ENCODE results near the gene TIAM2.
A peak's percentile ranks its signal among the peaks of the same experiment; 100 is the strongest.

TIAM2 gene

DNA sequence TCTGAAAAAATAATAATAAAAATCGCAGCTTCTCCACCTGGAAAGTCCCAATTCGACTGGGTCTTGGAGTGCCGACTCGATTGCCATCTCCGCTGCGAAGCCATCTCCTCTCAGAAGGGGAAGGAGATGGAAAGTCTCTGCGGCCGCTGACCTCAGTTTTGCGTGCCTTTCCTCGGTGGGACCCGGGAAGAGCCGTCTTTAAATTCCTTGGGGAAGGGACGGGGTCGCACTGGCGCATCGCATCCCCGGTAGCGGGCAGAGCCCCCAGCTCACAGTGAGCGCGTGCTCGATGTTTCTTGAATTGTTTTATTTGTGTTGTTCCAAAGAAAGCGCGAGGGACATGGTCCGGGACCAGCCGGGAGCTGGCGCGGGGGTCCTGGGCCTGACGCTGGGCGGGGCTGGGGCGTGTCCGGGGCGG is 270 bp upstream of the TIAM2 start:
- TF ChIP-seq, protein P1, sequence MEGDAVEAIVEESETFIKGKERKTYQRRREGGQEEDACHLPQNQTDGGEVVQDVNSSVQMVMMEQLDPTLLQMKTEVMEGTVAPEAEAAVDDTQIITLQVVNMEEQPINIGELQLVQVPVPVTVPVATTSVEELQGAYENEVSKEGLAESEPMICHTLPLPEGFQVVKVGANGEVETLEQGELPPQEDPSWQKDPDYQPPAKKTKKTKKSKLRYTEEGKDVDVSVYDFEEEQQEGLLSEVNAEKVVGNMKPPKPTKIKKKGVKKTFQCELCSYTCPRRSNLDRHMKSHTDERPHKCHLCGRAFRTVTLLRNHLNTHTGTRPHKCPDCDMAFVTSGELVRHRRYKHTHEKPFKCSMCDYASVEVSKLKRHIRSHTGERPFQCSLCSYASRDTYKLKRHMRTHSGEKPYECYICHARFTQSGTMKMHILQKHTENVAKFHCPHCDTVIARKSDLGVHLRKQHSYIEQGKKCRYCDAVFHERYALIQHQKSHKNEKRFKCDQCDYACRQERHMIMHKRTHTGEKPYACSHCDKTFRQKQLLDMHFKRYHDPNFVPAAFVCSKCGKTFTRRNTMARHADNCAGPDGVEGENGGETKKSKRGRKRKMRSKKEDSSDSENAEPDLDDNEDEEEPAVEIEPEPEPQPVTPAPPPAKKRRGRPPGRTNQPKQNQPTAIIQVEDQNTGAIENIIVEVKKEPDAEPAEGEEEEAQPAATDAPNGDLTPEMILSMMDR (IDR thresholded peaks at IDR 0.05; ENCODE audit: unreplicated experiment in 3 of 3) = no peak
- peaks cover 17% of the 10 kb centered on the region for H3K4me1 Mint-ChIP-seq
- H3K27me3 Mint-ChIP-seq (ENCODE audit: low read depth) = peaks cover 19% of the 10 kb centered on the region
- H3K9me3 Mint-ChIP-seq = no peaks in the 10 kb centered on the region
- no peak overlapping the region for H3K27ac Mint-ChIP-seq
- H3K36me3 Mint-ChIP-seq (ENCODE audit: low read depth) = no peaks in the 10 kb centered on the region
- peak overlapping the region; percentile 82 to 87 (median 84) for H3K4me3 Mint-ChIP-seq

DNA sequence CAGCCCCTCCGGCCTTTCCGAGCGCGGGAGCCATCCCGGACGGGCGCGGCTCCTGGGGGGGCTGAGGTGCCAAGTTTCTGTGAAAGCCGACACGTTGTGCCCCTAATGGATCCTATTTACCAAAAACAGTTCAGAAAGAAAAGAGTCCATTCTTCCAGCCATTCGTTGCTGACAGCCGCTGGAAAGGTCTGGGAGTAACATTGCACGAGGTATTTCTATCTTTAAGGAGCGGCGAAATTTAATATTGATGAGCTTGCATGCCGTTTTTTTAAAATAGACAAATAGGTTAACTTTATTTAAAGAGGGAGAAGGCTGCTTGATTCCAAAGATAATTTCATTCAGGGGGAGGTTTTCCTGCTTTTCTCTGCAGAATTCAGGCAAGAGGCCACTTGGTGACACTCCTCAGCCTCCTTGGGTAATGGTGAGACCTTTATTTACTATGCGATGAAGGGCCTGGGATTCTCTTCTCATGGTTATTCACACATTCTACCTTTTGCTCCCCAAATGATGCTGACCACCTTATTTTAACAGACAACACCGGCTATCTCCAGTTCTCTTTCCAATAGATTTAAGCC is 988 bp downstream of the TIAM2 start:
- Mint-ChIP-seq H3K4me3 (peak overlapping the region; percentile 70 to 78 (median 78)), H3K36me3 (ENCODE audit: low read depth) (no peaks in the 10 kb centered on the region), H3K27ac (peak overlapping the region in 2 of 3 experiments; percentile 45 to 46), H3K27me3 (ENCODE audit: low read depth) (peaks cover 24% of the 10 kb centered on the region), H3K4me1 (peaks cover 17% of the 10 kb centered on the region), H3K9me3 (no peaks in the 10 kb centered on the region)
- TF ChIP-seq, protein P1 (IDR thresholded peaks at IDR 0.05; ENCODE audit: unreplicated experiment in 3 of 3) = no peak

DNA sequence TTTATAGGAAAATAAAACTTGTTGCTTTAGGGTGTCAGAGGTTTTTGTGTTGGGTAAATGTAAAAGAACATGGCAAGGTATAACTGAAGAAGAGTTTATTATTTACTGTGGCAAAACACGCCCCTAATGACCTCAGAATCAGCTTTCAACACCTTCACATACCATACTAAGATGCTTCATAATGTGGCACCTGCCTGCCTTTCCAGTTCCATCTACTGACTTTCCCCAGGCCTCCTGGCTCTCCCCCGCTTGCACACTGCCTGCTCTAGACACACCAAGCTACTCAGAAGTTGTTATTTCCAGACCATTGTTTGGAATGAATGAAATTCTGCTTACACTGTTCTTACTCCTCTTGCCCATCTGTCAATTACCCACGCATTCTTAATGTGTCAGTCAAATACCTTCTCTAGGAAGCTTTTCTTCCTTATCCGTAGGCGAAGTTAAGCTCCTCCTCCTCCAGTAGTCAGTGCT is 1.8 kb downstream of the TIAM2 start:
- Mint-ChIP-seq H3K27me3 (ENCODE audit: low read depth) (peaks cover 28% of the 10 kb centered on the region), H3K9me3 (no peaks in the 10 kb centered on the region), H3K36me3 (ENCODE audit: low read depth) (no peaks in the 10 kb centered on the region), H3K27ac (peak overlapping the region in 1 of 3 experiments; percentile 37), H3K4me1 (peaks cover 17% of the 10 kb centered on the region), H3K4me3 (peak overlapping the region; percentile 70 to 78 (median 78))
- TF ChIP-seq, protein P1 (IDR thresholded peaks at IDR 0.05; ENCODE audit: unreplicated experiment in 3 of 3) = no peak

DNA sequence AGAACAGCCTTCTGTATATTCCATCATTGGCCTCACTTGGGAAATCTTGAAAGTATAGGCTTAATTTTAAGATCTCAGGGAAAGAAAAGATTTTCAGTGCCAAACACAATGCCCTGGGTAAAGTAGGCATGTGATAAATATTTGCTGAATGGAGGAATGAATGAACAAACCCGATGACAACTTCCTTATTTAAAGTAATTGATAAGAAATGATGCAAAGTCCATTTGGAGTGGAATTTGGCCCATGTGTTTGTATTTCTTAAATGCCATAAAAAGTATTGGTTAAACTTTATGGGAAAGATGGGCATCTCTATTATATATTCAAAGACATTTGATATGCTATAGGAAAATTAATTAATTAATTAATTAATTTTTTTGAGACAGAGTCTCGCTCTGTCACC is 3.7 kb downstream of the TIAM2 start:
- peaks cover 27% of the 10 kb centered on the region for H3K4me1 Mint-ChIP-seq
- no peaks in the 10 kb centered on the region for H3K9me3 Mint-ChIP-seq
- H3K4me3 Mint-ChIP-seq = no peak overlapping the region
- TF ChIP-seq, protein P1 (IDR thresholded peaks at IDR 0.05; ENCODE audit: unreplicated experiment in 3 of 3) = no peak
- no peak overlapping the region for H3K27ac Mint-ChIP-seq
- H3K27me3 Mint-ChIP-seq (ENCODE audit: low read depth) = peaks cover 28% of the 10 kb centered on the region
- H3K36me3 Mint-ChIP-seq (ENCODE audit: low read depth) = no peaks in the 10 kb centered on the region

DNA sequence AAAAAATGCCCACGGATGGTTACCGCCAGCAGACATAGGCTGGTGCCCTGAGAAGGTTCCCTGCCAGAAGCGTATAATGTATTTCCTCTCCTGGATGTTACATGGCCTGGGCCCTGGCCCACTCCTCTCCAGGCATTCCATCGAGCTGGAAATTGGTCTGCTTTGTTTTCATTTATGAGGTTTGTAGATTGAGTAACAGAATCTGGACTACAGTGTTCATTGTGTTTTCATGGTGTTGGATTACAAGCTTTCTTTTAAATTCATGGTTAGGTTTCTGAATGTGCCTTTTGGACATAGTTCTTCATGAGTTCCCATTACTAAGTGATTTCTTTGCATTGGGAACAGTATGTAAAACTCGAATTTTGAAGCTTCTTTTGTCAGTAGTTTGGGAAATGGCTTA is 6.4 kb downstream of the TIAM2 start:
- no peak overlapping the region for H3K4me3 Mint-ChIP-seq
- TF ChIP-seq, protein P1 (IDR thresholded peaks at IDR 0.05; ENCODE audit: unreplicated experiment in 3 of 3) = no peak
- H3K27me3 Mint-ChIP-seq (ENCODE audit: low read depth) = peaks cover 17% of the 10 kb centered on the region
- H3K27ac Mint-ChIP-seq = peak overlapping the region in 2 of 3 experiments; percentile 29 to 63
- H3K4me1 Mint-ChIP-seq = peaks cover 26% of the 10 kb centered on the region
- no peaks in the 10 kb centered on the region for H3K36me3 Mint-ChIP-seq (ENCODE audit: low read depth)
- no peaks in the 10 kb centered on the region for H3K9me3 Mint-ChIP-seq

DNA sequence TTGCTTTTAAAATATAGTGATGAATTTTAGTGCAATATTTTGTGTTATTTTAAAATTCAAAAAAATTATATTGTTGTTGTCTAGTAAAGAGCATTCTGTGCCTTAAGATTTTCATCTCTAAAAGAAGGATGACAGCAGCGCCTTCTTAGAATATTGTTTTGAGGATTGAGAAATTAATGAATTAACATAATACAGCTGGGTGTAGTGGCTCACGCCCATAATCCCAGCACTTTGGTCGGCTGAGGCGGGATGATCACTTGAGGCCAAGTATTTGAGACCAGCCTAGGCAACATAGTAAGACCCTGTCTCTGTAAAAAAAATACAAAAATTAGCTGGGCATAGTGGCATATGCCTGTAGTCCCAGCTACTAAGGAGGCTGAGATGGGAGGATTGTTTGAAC is 6.8 kb downstream of the TIAM2 start:
- peaks cover 25% of the 10 kb centered on the region for H3K4me1 Mint-ChIP-seq
- H3K4me3 Mint-ChIP-seq = no peak overlapping the region
- H3K27ac Mint-ChIP-seq = peak overlapping the region in 1 of 3 experiments; percentile 63
- TF ChIP-seq, protein P1 (IDR thresholded peaks at IDR 0.05; ENCODE audit: unreplicated experiment in 3 of 3) = no peak
- H3K9me3 Mint-ChIP-seq = no peaks in the 10 kb centered on the region
- no peaks in the 10 kb centered on the region for H3K36me3 Mint-ChIP-seq (ENCODE audit: low read depth)
- peaks cover 13% of the 10 kb centered on the region for H3K27me3 Mint-ChIP-seq (ENCODE audit: low read depth)
